A549 (cell line): ENCODE results near the gene FAR1. TPM values are rescaled to one million over a fixed set of nuclear protein-coding genes. Genes with fewer than 3 reads are reported as not detected.

Experiments
- ATAC-seq, 2 experiments: fragments of 200-7000 bp in 1 of 2; fragments of >200 bp in 1 of 2; cut with Nextera tagmentation in 1 of 2; cut with Tn5 transposase in 1 of 2; 3 replicates each; pipeline versions ENCODE4 v1.8.0 to v1.9.1; 2018 to 2020; ENCODE audit warnings: mild to moderate bottlenecking in 1 of 2, moderate library complexity in 1 of 2
- CTCF ChIA-PET: fragments of 300-600 bp; sonication (Branson Sonifier 250); formaldehyde crosslinking; extraction: SDS; loops from one replicate; lab custom pipeline; 2021; ENCODE audit warnings: antibody characterized with exemption, inconsistent platforms; lab: Yijun Ruan, JAX
- POLR2A ChIA-PET: fragments of 350-600 bp; formaldehyde crosslinking; extraction: SDS; loops from one replicate; lab custom pipeline; 2021; ENCODE audit warnings: antibody characterized with exemption, inconsistent platforms; lab: Yijun Ruan, JAX
- DNase-seq, 2 experiments: peaks; one replicate each; pipeline versions ENCODE4 v3.0.0 to v3.0.0-alpha.2; 2011 to 2016; ENCODE audit warnings: low read depth in 1 of 2, low spot score in 1 of 2
- FAIRE-seq: peaks from 2 replicates; lab custom pipeline; 2011; peaks lifted over from hg19 to GRCh38; lab: Jason Lieb, UNC
- H3K27ac ChIP-seq, 2 experiments: fragments of >200 bp; sonication (Bioruptor Twin); formaldehyde crosslinking; 3 replicates each; pipeline ENCODE4 v1.5.1; 2016 to 2017
- H3K4me1 ChIP-seq: fragments of >200 bp; sonication (Bioruptor Twin); formaldehyde crosslinking; 3 replicates; pipeline ENCODE4 v1.6.1; 2016
- H3K4me2 ChIP-seq: fragments of >200 bp; sonication (Bioruptor Twin); formaldehyde crosslinking; 3 replicates; pipeline ENCODE4 v1.6.1; 2016
- H3K4me3 ChIP-seq: fragments of >200 bp; sonication (Bioruptor Twin); formaldehyde crosslinking; 3 replicates; pipeline ENCODE4 v1.5.1; 2016
- H3K9me3 ChIP-seq: fragments of >200 bp; sonication (Bioruptor Twin); formaldehyde crosslinking; 3 replicates; pipeline ENCODE4 v1.6.1; 2016
- BCL3 ChIP-seq: fragments of >200 bp; sonication (Bioruptor Twin); formaldehyde crosslinking; IDR thresholded peaks from 3 replicates; pipeline ENCODE4 v1.6.1; 2016
- CEBPB ChIP-seq, 2 experiments: fragments of >200 bp in 1 of 2; sonication (Bioruptor Twin) in 1 of 2; formaldehyde crosslinking in 1 of 2; IDR thresholded peaks; 2 replicates each; pipeline ENCODE4 v1.6.1; 2012 to 2016
- CHD4 ChIP-seq: fragments of 200-600 bp; sonication (generic); IDR thresholded peaks from 2 replicates; pipeline ENCODE4 v1.6.1; 2016; ENCODE audit warnings: antibody characterized with exemption, mild to moderate bottlenecking, borderline replicate concordance
- E2F6 ChIP-seq: IDR thresholded peaks from 2 replicates; pipeline ENCODE4 v1.6.1; 2012; ENCODE audit warnings: low read depth, borderline replicate concordance
- EHMT2 ChIP-seq: fragments of 200-600 bp; sonication (generic); IDR thresholded peaks from 2 replicates; pipeline ENCODE4 v1.6.1; 2016; ENCODE audit warnings: antibody characterized with exemption, low read depth, mild to moderate bottlenecking, moderate library complexity
- ELK1 ChIP-seq: fragments of 150-350 bp; IDR thresholded peaks from 2 replicates; pipeline ENCODE4 v1.6.1; 2014; ENCODE audit warnings: low read depth, mild to moderate bottlenecking, low read length
- EP300 ChIP-seq, 2 experiments: fragments of >200 bp; sonication (Bioruptor Twin); formaldehyde crosslinking; IDR thresholded peaks; 2 replicates in 1 of 2; 3 replicates in 1 of 2; pipeline ENCODE4 v1.6.1; 2016 to 2017
- ESRRA ChIP-seq: fragments of 150-350 bp; IDR thresholded peaks from 2 replicates; pipeline ENCODE4 v1.6.1; 2014; ENCODE audit warnings: mild to moderate bottlenecking, low read length, borderline replicate concordance
- GATA3 ChIP-seq: IDR thresholded peaks from 2 replicates; pipeline ENCODE4 v1.6.1; 2012; ENCODE audit warnings: borderline replicate concordance
- HDAC2 ChIP-seq: fragments of 200-600 bp; sonication (generic); IDR thresholded peaks from 2 replicates; pipeline ENCODE4 v1.6.1; 2016
- HEYL ChIP-seq: fragments of 250-450 bp; sonication (Bioruptor Pico); IDR thresholded peaks from 2 replicates; pipeline ENCODE4 v1.8.0; 2021; ENCODE audit warnings: mild to moderate bottlenecking, moderate library complexity
- HOXA7 ChIP-seq: fragments of 250-450 bp; sonication (Bioruptor Pico); IDR thresholded peaks from 2 replicates; pipeline ENCODE4 v1.5.0; 2020; ENCODE audit warnings: mild to moderate bottlenecking, moderate library complexity
- JUN ChIP-seq, 2 experiments: fragments of >200 bp; sonication (Bioruptor Twin); formaldehyde crosslinking; IDR thresholded peaks; 2 replicates in 1 of 2; 3 replicates in 1 of 2; pipeline ENCODE4 v1.6.1; 2016 to 2017
- JUNB ChIP-seq: fragments of >200 bp; sonication (Bioruptor Twin); formaldehyde crosslinking; IDR thresholded peaks from 2 replicates; pipeline ENCODE4 v1.6.1; 2016
- KDM1A ChIP-seq: fragments of 200-600 bp; sonication (generic); IDR thresholded peaks from 2 replicates; pipeline ENCODE4 v1.6.1; 2016; ENCODE audit warnings: low read depth, mild to moderate bottlenecking
- KDM5A ChIP-seq: fragments of 200-600 bp; sonication (generic); IDR thresholded peaks from 2 replicates; pipeline ENCODE4 v1.6.1; 2016; ENCODE audit warnings: antibody characterized with exemption, mild to moderate bottlenecking
- MAX ChIP-seq: IDR thresholded peaks from 2 replicates; pipeline ENCODE4 v1.6.1; 2012
- PHF8 ChIP-seq: fragments of 200-600 bp; sonication (generic); IDR thresholded peaks from 2 replicates; pipeline ENCODE4 v1.6.1; 2016; ENCODE audit warnings: low read depth, mild to moderate bottlenecking, antibody characterized with exemption, moderate library complexity, borderline replicate concordance
- RNF2 ChIP-seq: fragments of 200-600 bp; sonication (generic); IDR thresholded peaks from 2 replicates; pipeline ENCODE4 v1.6.1; 2016; ENCODE audit warnings: low read depth, mild to moderate bottlenecking, antibody characterized with exemption, moderate library complexity, borderline replicate concordance
- TFCP2L1 ChIP-seq: fragments of 250-450 bp; sonication (Bioruptor Pico); IDR thresholded peaks from 2 replicates; pipeline ENCODE4 v1.5.0; 2021; ENCODE audit warnings: mild to moderate bottlenecking
- TP53 ChIP-seq: fragments of 250-450 bp; sonication (Bioruptor Pico); IDR thresholded peaks from 2 replicates; pipeline ENCODE4 v1.5.0; 2021; ENCODE audit warnings: mild to moderate bottlenecking, moderate library complexity
- ZC3H11A ChIP-seq: fragments of 450-650 bp; IDR thresholded peaks from 2 replicates; pipeline ENCODE4 v1.6.1; 2014; ENCODE audit warnings: antibody characterized with exemption, mild to moderate bottlenecking
- ZSCAN20 ChIP-seq: fragments of 250-450 bp; sonication (Bioruptor Pico); IDR thresholded peaks from 2 replicates; pipeline ENCODE4 v1.8.0; 2022; ENCODE audit warnings: mild to moderate bottlenecking, moderate library complexity
- WGBS: methylation state at CpG from one replicate; pipeline ENCODE4 v1.1.6; 2017; ENCODE audit errors: missing lambda C conversion rate; 5-methylcytosine and 5-hydroxymethylcytosine counted together
- polyA plus RNA-seq, 4 experiments: library from polyadenylated mRNA; depleted of rRNA in 3 of 4; stranded (reverse); fragments of >200 nt; fragmentation: RNase III in 1 of 4; extraction: RNeasy Plus Mini Kit Qiagen cat#74134 plus additional on column Dnase treatment in 1 of 4; gene quantifications; 2 replicates in 3 of 4; 3 replicates in 1 of 4; pipeline ENCODE4 v1.2.3, GENCODE V29; 2011 to 2017

FAR1 gene
- polyA plus RNA-seq, 2 of the 4 experiments (the other 2 are of a cell fraction): 41.8 to 119 TPM

- ChIA-PET POLR2A (no interaction called here), CTCF (interaction anchor here (1.2 to 1.8 kb wide), 2 partner anchors 11 to 180 kb away, joined by 5 to 6 read pairs; no protein-coding TSS in a partner anchor)
- FAIRE-seq (no peak), DNase-seq (no peak), ATAC-seq (no peak)
- no peak for TF ChIP-seq ELK1
- TF ChIP-seq HOXA7 (CRISPR knock-in tag): no peak
- TF ChIP-seq EHMT2: no peak
- no peak for TF ChIP-seq ZSCAN20 (CRISPR knock-in tag)
- TF ChIP-seq KDM1A: no peak
- Histone ChIP-seq H3K27ac (no peak overlapping the region), H3K4me1 (peaks cover 25% of the 10 kb centered on the region; the same call in 1 of the 3 replicates), H3K9me3 (no peaks in the 10 kb centered on the region), H3K4me2 (peak overlapping the region; percentile 93; the same call in 1 of the 3 replicates), H3K4me3 (no peak overlapping the region)
Measured at GRCh38 chr11:13666708-13667107, 1.8 kb upstream of the FAR1 start.

- Histone ChIP-seq H3K27ac (peak overlapping the region; percentile 90 to 92; a peak in 4 of 6 replicates), H3K4me2 (peak overlapping the region; percentile 93), H3K4me1 (peaks cover 25% of the 10 kb centered on the region; the same call in 1 of the 3 replicates), H3K4me3 (peak overlapping the region; percentile 69), H3K9me3 (no peaks in the 10 kb centered on the region)
- CTCF ChIA-PET: interaction anchor here (0.8 to 1.8 kb wide), 6 partner anchors 11 to 180 kb away, joined by 3 to 6 read pairs (median 4); no protein-coding TSS in a partner anchor
- DNase-seq (no peak), FAIRE-seq (no peak), ATAC-seq (no peak)
- POLR2A ChIA-PET: no interaction called here
- whole genome bisulfite sequencing: 78% methylated on average over 5 of the region's 5 CpGs
- TF ChIP-seq JUNB: no peak
- no peak for TF ChIP-seq CHD4
- TF ChIP-seq TFCP2L1: no peak
- no peak for TF ChIP-seq GATA3
- TF ChIP-seq ZC3H11A: no peak
- no peak for TF ChIP-seq HEYL (CRISPR knock-in tag)
- TF ChIP-seq ESRRA: no peak
- no peak for TF ChIP-seq CEBPB (IDR thresholded peaks at IDR 0.05)
- TF ChIP-seq HDAC2: no peak
- TF ChIP-seq, all 56 proteins: peak for 0
Measured at GRCh38 chr11:13667245-13667644, 1.2 kb upstream of the FAR1 start.

GRCh38 chr11:13667795-13668101 lies 720 bp upstream of the FAR1 start:
- DNase-seq (no peak), ATAC-seq (no peak), FAIRE-seq (no peak)
- Histone ChIP-seq H3K27ac (peak overlapping the region; percentile 90 to 92), H3K9me3 (no peaks in the 10 kb centered on the region), H3K4me2 (peak overlapping the region; percentile 93), H3K4me3 (peak overlapping the region; percentile 69), H3K4me1 (peaks cover 25% of the 10 kb centered on the region; the same call in 2 of the 3 replicates)
- CTCF ChIA-PET: interaction anchor here (0.8 to 1.8 kb wide), 7 partner anchors 10 to 181 kb away, joined by 3 to 6 read pairs (median 4); no protein-coding TSS in a partner anchor
- POLR2A ChIA-PET: no interaction called here
- 2% methylated on average over 15 of the region's 15 CpGs for WGBS
- peak; percentile 62; the same call in 1 of the 2 replicates for TF ChIP-seq RNF2
- TF ChIP-seq EP300 (IDR thresholded peaks at IDR 0.05): no peak
- TF ChIP-seq TP53 (CRISPR knock-in tag): 0 out of 2 replicates have a peak, but pooled peaks have one; percentile 72
- TF ChIP-seq CEBPB (IDR thresholded peaks at IDR 0.05): no peak

GRCh38 chr11:13668957-13669521 lies 571 bp downstream of the FAR1 start:
- H3K4me1 ChIP-seq: peaks cover 23% of the 10 kb centered on the region; the same call in 2 of the 3 replicates
- ChIA-PET CTCF (no interaction called here), POLR2A (no interaction called here)
- peak overlapping the region; percentile 98 for H3K4me3 ChIP-seq
- peak; percentile 38 to 60 for ATAC-seq
- H3K9me3 ChIP-seq: no peaks in the 10 kb centered on the region
- H3K27ac ChIP-seq: peak overlapping the region; percentile 90 to 96
- peak; percentile 94 for TF ChIP-seq PHF8
- TF ChIP-seq KDM5A: peak; percentile 39; the same call in 1 of the 2 replicates
- 0 out of 5 replicates have a peak, but pooled peaks of 1 of the 2 experiments have one; percentile 0 for TF ChIP-seq JUN (IDR thresholded peaks at IDR 0.05)
- TF ChIP-seq BCL3: 0 out of 3 replicates have a peak, but pooled peaks have one; percentile 20
- no peak for TF ChIP-seq E2F6
- no peak for TF ChIP-seq CHD4
- peak; percentile 72; the same call in 1 of the 2 replicates for TF ChIP-seq MAX
- 1% methylated on average over 8 of the region's 33 CpGs for WGBS
- peak overlapping the region; percentile 90 for H3K4me2 ChIP-seq
- DNase-seq: peak; percentile 44 to 45
- no peak for FAIRE-seq
